Muscle layer of colon (tissue), 2 donors: ENCODE data around the gene IL15RA.
"Not testable (repeated sequence)": the region's sequence is repeated elsewhere in the genome, so short reads cannot be mapped to it uniquely, and the experiment has no call there.

ENCODE experiments used
- H3K27ac ChIP-seq: one replicate; pipeline ENCODE4 v1.7.0; 2013; ENCODE audit warnings: low read depth, mild to moderate bottlenecking, low read length, moderate library complexity
- H3K27me3 ChIP-seq, 2 donors: one replicate each; pipeline ENCODE4 v1.7.0; 2013; ENCODE audit warnings: low read length in 2 of 2, mild to moderate bottlenecking in 2 of 2; ENCODE audit not compliant: insufficient read depth in 2 of 2, control insufficient read depth in 1 of 2
- H3K36me3 ChIP-seq: one replicate; pipeline ENCODE4 v1.7.0; 2013; ENCODE audit warnings: mild to moderate bottlenecking, low read length; ENCODE audit not compliant: insufficient read depth
- H3K4me1 ChIP-seq: one replicate; pipeline ENCODE4 v1.7.0; 2013; ENCODE audit warnings: mild to moderate bottlenecking, low read length; ENCODE audit not compliant: insufficient read depth
- H3K4me3 ChIP-seq, 2 donors: one replicate each; pipeline ENCODE4 v1.7.0; 2013; ENCODE audit warnings: low read length in 2 of 2, low read depth in 1 of 2, mild to moderate bottlenecking in 1 of 2, moderate library complexity in 1 of 2
- H3K9ac ChIP-seq: one replicate; pipeline ENCODE4 v1.7.0; 2013; ENCODE audit warnings: low read length
- H3K9me3 ChIP-seq: one replicate; pipeline ENCODE4 v1.7.0; 2013; ENCODE audit warnings: mild to moderate bottlenecking, low read length
- donor health status: abdominal sarcoma.
- donor health status: Adenocarcinoma of cecum.

The IL15RA gene

DNA sequence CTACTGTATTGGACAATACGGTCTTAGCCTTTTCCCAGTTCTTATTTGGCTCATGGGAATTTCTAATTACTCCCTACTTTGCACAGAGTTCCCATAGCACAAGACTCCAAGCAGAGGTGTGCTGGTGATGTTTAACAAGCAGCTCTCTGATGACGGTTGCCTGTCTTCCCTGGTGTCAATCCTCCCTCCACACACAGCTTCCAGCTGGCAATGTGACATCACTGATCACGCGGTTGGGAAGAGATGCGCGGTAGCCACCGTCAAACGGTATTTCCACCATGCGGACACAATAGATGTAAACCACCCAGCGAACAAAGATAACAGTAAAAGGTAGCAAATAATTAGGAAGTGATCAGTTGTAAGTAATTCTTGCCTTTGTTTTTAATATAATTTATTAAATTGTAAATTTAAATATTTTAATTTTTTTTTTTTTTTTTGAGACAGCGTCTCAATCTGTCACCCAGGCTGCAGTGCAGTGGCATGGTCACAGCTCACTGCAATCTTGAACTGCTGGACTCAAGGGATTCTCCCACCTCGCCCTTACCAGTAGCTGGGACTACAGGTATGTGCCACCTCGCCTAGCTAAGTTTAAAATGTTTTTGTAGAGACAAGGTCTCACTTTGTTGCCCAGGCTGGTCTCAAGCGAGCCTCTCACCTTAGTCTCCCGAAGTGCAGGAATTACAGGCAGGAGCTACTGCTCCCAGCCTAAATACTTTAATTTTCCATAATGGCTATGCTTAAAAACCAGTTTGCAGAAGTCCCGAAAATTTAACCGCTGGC lies 36.3 kb upstream of the IL15RA start:
- no peak overlapping the region for H3K4me3 ChIP-seq

DNA sequence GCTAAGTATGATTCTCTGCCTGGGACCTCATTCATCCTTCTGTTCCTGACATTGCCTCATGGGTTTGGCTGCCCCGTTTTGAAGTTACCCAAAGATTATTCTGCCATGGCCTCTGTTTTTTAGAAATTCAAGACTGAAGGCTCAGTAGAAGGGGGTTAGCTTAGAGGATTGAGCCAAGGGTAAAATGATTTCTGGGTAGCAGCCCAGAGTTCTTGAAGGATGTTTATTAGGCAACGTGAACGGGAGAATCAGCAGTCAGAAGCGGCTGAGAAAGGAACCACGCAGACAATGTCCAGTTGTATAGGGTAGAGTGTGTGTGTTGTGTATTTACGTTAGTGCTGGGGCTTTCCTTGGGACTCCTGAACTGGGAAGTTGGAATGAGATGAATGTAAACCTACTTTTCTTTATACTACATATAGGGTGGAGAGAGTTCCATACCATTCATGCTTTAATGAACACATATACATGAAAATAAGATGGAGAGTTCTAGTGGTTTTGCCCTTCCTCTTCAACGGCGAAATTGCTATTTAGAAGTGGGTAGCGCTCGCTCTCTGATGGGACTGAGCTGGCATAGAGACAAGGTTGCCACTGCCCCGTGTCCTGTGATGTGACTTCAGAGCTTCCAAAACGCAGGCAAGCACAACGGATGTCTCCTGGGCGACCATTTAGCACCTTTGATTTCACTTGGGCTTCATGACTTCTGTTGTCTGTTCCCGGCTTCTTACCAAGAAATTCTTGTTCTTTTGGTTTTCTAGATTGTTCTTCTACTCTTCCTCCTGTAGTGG lies 35.0 kb upstream of the IL15RA start:
- H3K4me3 ChIP-seq: no peak overlapping the region
- no peak overlapping the region for H3K9ac ChIP-seq
- peaks cover 0 to 5% of the 10 kb centered on the region in 2 donors for H3K27me3 ChIP-seq
- no peaks in the 10 kb centered on the region for H3K9me3 ChIP-seq
- H3K4me1 ChIP-seq: no peaks in the 10 kb centered on the region
- H3K27ac ChIP-seq: no peak overlapping the region
- no peaks in the 10 kb centered on the region for H3K36me3 ChIP-seq

More for the DNA sequence above, 36.3 kb upstream of the IL15RA start:
- H3K27me3 ChIP-seq: peaks cover 0 to 5% of the 10 kb centered on the region in 2 donors
- H3K9ac ChIP-seq: no peak overlapping the region
- H3K36me3 ChIP-seq: no peaks in the 10 kb centered on the region
- H3K27ac ChIP-seq: no peak overlapping the region
- H3K4me1 ChIP-seq: no peaks in the 10 kb centered on the region
- H3K9me3 ChIP-seq: no peaks in the 10 kb centered on the region

DNA sequence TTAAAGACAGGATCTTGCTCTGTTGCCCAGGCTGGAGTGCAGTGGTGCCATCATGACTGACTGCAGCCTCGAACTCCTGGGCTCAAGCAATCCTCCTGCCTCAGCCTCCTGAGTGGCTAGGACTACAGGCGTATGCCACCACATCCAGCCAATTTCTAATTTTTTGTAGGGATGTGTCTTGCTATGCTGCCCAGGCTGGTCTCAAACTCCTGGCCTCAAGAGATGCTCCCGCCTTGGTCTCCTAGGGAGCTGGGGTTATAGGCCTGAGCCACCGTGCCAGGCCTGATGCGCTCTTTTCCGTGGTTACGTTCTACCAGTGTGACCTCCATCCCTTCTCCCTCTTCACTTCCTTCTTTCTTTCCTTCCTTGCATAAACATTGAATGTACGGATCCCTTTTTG lies 34.2 kb upstream of the IL15RA start:
- no peaks in the 10 kb centered on the region for H3K4me1 ChIP-seq
- no peak overlapping the region for H3K4me3 ChIP-seq
- no peak overlapping the region for H3K9ac ChIP-seq
- no peaks in the 10 kb centered on the region for H3K36me3 ChIP-seq
- no peaks in the 10 kb centered on the region for H3K9me3 ChIP-seq
- peaks cover 0 to 5% of the 10 kb centered on the region in 2 donors for H3K27me3 ChIP-seq
- H3K27ac ChIP-seq: no peak overlapping the region

DNA sequence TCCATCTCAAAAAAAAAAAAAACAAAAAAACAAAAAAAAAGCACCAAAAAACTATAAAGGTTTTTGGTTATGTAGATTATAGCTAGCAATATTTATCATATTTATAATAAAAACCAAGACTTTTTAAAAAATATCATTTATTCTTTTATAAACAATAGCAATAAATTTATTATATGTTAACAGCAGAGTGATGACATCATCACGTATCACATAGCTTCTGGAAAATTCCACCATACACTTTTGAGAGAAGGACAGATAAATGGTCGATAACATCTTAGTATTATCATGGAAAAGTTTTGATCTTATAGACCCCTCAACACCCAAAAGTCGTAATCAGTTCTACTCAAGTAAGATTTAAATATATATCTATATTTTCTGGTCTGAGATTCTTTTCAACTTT lies 33.2 kb upstream of the IL15RA start:
- Histone ChIP-seq H3K4me3 (no peak overlapping the region), H3K9ac (no peak overlapping the region), H3K4me1 (no peaks in the 10 kb centered on the region), H3K27me3 (peaks cover 0 to 5% of the 10 kb centered on the region in 2 donors), H3K36me3 (no peaks in the 10 kb centered on the region), H3K9me3 (no peaks in the 10 kb centered on the region), H3K27ac (no peak overlapping the region)

DNA sequence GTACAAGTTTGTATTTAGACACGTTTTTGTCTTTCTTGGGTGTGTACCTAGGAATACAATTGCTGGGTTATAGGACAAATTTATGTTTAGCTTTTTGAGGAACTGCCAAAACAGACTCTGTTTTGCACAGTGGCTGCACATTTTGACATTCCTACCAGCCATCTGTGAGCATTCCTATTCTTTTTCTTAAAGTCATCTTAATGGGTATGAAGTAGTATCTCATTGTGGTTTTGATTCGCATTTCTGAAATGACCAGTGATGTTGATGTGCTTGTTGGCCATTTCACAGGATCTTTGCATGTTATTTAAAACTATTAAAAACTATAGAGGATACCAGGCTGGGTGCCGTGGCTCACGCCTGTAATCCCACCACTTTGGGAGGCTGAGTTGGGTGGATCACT lies 32.6 kb upstream of the IL15RA start:
- Histone ChIP-seq H3K4me3 (no peak overlapping the region), H3K27ac (no peak overlapping the region), H3K9me3 (no peaks in the 10 kb centered on the region), H3K9ac (no peak overlapping the region), H3K27me3 (peaks cover 0 to 5% of the 10 kb centered on the region in 2 donors), H3K36me3 (no peaks in the 10 kb centered on the region), H3K4me1 (no peaks in the 10 kb centered on the region)

DNA sequence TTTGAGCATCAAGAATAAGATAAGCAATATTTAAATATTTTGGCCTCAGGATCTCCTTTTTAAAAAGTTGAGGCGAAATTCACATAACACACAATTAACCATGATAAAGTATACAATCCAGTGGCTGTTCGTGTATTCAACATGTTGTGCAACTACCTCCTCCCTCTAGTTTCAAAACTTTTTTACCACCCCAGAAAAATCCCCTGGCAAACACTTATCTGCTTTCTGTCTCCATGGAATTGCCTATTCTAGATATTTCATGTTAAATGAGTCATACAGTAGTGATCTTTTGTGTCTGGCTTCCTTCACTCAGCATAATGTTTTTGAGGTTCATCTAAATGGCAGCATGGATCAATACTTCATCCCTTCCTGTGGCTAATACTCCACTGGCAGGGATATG lies 31.8 kb upstream of the IL15RA start:
- H3K4me1 ChIP-seq: no peaks in the 10 kb centered on the region
- no peak overlapping the region for H3K9ac ChIP-seq
- H3K4me3 ChIP-seq: no peak overlapping the region
- H3K9me3 ChIP-seq: no peaks in the 10 kb centered on the region
- peaks cover 0 to 5% of the 10 kb centered on the region in 2 donors for H3K27me3 ChIP-seq
- H3K27ac ChIP-seq: no peak overlapping the region
- no peaks in the 10 kb centered on the region for H3K36me3 ChIP-seq

DNA sequence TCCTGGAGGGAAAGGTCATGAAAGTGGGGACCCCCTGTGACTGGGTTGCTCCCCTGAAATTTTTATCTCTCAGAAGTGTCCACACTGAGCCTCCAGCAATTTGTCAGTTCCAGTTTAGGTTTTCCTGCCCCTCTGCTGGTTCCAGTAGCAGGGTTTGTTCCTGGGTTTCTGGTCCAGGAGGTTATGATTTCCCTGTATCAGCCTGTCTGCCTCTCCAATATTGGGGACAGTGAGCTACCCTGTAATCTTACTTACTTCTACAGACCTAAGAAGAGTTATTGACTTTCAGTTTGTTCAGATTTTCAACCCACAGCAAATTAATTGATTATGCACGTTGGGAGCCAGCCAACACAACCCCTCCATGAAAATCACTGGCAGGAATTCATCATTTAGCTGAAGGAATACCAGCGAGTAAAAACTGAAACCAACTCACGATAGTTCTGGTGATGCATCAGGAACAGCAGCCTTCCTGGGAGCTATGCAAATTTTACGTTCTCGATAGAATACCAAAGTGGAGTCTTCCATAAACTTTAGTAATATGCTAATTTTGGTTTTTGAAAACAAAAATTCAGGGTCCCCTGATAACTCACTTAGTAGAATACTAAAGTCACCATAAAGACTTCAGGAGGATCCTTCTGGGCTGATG lies 31.3 kb upstream of the IL15RA start:
- Histone ChIP-seq H3K4me1 (no peaks in the 10 kb centered on the region), H3K4me3 (no peak overlapping the region), H3K27ac (no peak overlapping the region), H3K9me3 (no peaks in the 10 kb centered on the region), H3K27me3 (peaks cover 0 to 5% of the 10 kb centered on the region in 2 donors), H3K9ac (no peak overlapping the region), H3K36me3 (no peaks in the 10 kb centered on the region)

DNA sequence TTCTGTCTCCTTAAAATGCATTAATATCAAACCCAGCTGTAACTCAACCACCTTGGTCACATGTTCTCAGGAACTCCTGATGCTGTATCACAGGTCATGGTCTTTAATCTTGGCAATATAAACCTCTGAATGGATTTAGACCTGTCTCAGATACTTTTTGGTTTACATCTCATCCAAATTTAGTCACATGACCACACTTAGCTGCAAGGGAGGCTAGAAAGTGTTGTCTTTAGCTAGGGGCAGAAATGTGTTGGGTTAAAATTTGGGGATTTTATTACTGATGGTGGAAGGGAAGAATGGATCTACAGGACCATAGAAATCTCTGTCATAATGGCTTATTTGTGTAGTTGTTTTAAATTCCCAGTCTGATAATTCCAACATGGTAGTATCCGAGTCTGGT lies 29.6 kb upstream of the IL15RA start:
- Histone ChIP-seq H3K9ac (no peak overlapping the region), H3K27me3 (peaks cover 0 to 5% of the 10 kb centered on the region in 2 donors), H3K27ac (no peak overlapping the region), H3K4me1 (no peaks in the 10 kb centered on the region), H3K9me3 (no peaks in the 10 kb centered on the region), H3K36me3 (no peaks in the 10 kb centered on the region), H3K4me3 (no peak overlapping the region)

DNA sequence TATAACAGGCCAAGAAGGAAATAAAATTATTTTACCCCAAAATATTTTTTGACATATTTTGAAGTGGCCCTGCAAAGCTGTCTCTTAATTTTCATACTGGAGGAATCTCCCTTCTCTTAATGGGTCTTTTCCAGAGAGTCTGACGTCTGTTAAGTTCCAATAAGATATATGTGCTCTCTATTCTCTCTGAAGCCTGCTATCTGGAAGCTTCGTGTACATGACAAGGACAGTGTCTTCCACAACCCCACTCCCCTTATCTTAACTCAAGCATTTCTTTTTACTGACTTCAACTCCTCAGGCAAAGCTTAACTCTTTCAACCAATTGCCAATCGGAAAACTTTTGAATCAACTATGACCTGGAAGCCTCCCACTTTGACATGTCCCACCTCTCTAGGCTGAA lies 29.2 kb upstream of the IL15RA start:
- no peak overlapping the region for H3K9ac ChIP-seq

DNA sequence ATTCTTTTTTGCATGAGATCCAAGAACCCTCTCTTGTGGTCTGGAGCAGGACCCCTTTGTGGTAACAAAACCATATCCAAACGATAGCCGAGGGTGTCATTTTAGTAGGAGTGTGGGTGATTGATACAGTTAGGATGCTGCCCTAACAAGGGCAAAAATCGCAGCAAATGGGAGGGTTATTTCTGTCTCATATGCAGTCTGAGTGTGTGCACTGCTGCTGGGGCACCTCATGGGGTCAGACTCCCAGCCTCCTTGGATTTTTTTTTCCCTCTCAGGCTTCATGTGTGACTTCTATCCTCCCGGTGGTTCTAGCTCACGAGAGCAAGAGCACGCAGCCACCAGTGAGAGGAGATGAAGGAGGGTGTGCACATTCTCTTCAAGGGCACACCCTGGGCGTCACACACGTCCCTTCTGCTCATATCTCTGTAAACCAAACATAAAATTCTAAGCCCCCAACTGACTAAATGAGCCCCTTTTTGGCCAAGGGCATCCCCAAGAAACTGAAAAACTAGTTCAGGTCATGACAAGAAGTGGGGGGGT lies 28.6 kb upstream of the IL15RA start:
- H3K27ac ChIP-seq: no peak overlapping the region
- no peak overlapping the region for H3K9ac ChIP-seq

More for the DNA sequence above, 29.2 kb upstream of the IL15RA start:
- H3K27me3 ChIP-seq: peaks cover 0 to 5% of the 10 kb centered on the region in 2 donors
- no peaks in the 10 kb centered on the region for H3K36me3 ChIP-seq
- H3K9me3 ChIP-seq: no peaks in the 10 kb centered on the region
- no peak overlapping the region for H3K4me3 ChIP-seq
- no peak overlapping the region for H3K27ac ChIP-seq
- no peaks in the 10 kb centered on the region for H3K4me1 ChIP-seq

DNA sequence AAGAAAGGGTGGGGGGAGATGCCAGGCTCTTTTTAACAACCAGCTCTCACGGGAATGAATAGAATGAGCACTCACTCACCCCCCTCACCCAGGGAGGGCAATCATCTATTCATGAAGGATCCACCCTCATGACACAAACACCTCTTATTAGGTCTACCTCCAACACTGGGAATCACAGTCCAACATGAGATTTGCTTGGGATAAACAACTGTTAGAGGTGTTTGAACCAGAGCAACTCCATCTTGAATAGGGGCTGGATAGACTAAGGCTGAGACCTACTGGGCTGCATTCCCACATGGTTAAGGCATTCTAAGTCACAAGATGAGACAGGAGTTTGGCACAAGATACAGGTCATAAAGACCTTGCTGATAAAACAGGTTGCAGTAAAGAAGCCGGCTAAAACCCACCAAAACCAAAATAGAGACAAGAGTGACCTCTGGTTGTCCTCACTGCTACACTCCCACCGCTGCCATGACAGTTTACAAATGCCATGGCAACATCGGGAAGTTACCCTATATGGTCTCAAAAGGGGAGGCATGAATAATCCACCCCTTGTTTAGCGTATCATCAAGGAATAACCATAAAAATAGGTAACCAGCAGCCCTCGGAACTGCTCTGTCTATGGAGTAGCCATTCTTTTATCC lies 27.9 kb upstream of the IL15RA start:
- H3K27me3 ChIP-seq, H3K4me1 ChIP-seq, H3K27ac ChIP-seq, H3K9ac ChIP-seq, H3K36me3 ChIP-seq, H3K9me3 ChIP-seq, H3K4me3 ChIP-seq: not testable (repeated sequence)

More for the DNA sequence above, 28.6 kb upstream of the IL15RA start:
- Histone ChIP-seq H3K4me3 (no peak overlapping the region), H3K27me3 (peaks cover 0 to 5% of the 10 kb centered on the region in 2 donors), H3K4me1 (no peaks in the 10 kb centered on the region), H3K9me3 (no peaks in the 10 kb centered on the region), H3K36me3 (no peaks in the 10 kb centered on the region)
